G401 (cell line): Measurements from ENCODE around the gene GARIN3. TPM values are rescaled to one million over a fixed set of nuclear protein-coding genes. Genes with fewer than 3 reads are reported as not detected.

Experiments
- total RNA-seq: library from RNA; depleted of rRNA; stranded (reverse); fragments of >200 nt; shearing (Covaris generic); gene quantifications from 2 replicates; pipeline ENCODE4 v1.2.3, GENCODE V29; 2014; rRNA removed

GARIN3 gene
- total RNA-seq, 1 experiment from 2014 or later, result not detected

Other genes starting within 250 kb of the GARIN3 start
- gene TIMD4, start 203.0 kb downstream of the GARIN3 start, total RNA-seq, result not detected in 2 replicates
- gene HAVCR1, start 107.1 kb downstream of the GARIN3 start, total RNA-seq, result not detected in 2 replicates
- gene HAVCR2, start 57.2 kb downstream of the GARIN3 start, total RNA-seq, result not detected in 2 replicates
- gene MED7, start 23.4 kb downstream of the GARIN3 start, total RNA-seq, result 18.0 and 21.0 TPM in 2 replicates
- gene ITK, start 14.6 kb upstream of the GARIN3 start, total RNA-seq, result not detected in 2 replicates
- 22.6 and 32.0 TPM in 2 replicates for gene CYFIP2, start 99.9 kb upstream of the GARIN3 start, total RNA-seq